HepG2 (cell line): Measurements from ENCODE around the gene ATG5.

ENCODE experiments used
- CHCHD3 ChIP-seq: sonication (generic); formaldehyde crosslinking; IDR thresholded peaks from 2 replicates; pipeline ENCODE4 v1.8.0; 2022; ENCODE audit warnings: mild to moderate bottlenecking, missing genetic modification reagents, moderate library complexity
- EZH2 ChIP-seq: conservative IDR thresholded peaks from 2 replicates; pipeline ENCODE4 v1.6.1; 2012; ENCODE audit warnings: mild to moderate bottlenecking, low read depth, low read length, moderate library complexity
- FOXK1 ChIP-seq: sonication (generic); formaldehyde crosslinking; IDR thresholded peaks from 2 replicates; pipeline ENCODE4 v1.4.0; 2020; ENCODE audit warnings: low read depth, missing genetic modification reagents, borderline replicate concordance
- FOXP4 ChIP-seq: sonication (generic); formaldehyde crosslinking; IDR thresholded peaks from 2 replicates; pipeline ENCODE4 v1.4.0; 2020; ENCODE audit warnings: missing genetic modification reagents
- GABPA ChIP-seq, 2 experiments: IDR thresholded peaks; 2 replicates each; pipeline ENCODE4 v1.6.1; 2011 to 2016; ENCODE audit warnings: low read depth in 2 of 2, low read length in 1 of 2, missing biosample characterization in 1 of 2, missing genetic modification characterization in 1 of 2
- HNF4A ChIP-seq: sonication (generic); formaldehyde crosslinking; IDR thresholded peaks from 2 replicates; pipeline ENCODE4 v1.4.0; 2020; ENCODE audit warnings: missing genetic modification reagents
- NFE2L1 ChIP-seq: sonication (generic); formaldehyde crosslinking; IDR thresholded peaks from 2 replicates; pipeline ENCODE4 v1.4.0; 2020; ENCODE audit warnings: missing genetic modification reagents, mild to moderate bottlenecking, borderline replicate concordance
- TAF1 ChIP-seq: sonication (generic); formaldehyde crosslinking; IDR thresholded peaks from 2 replicates; pipeline ENCODE4 v1.4.0; 2020; ENCODE audit warnings: missing genetic modification reagents
- USF2 ChIP-seq, 2 experiments: sonication (generic) in 1 of 2; formaldehyde crosslinking in 1 of 2; IDR thresholded peaks; 2 replicates each; pipeline versions ENCODE4 v1.5.1 to v1.6.1; 2011 to 2020; ENCODE audit warnings: borderline replicate concordance in 1 of 2, low read depth in 1 of 2, low read length in 1 of 2, mild to moderate bottlenecking in 1 of 2, missing genetic modification reagents in 1 of 2, moderate library complexity in 1 of 2
- ZFP91 ChIP-seq: sonication (generic); formaldehyde crosslinking; IDR thresholded peaks from 2 replicates; pipeline ENCODE4 v1.9.0; 2022; ENCODE audit warnings: missing genetic modification reagents, mild to moderate bottlenecking, borderline replicate concordance
- ZNF616 ChIP-seq: sonication (generic); formaldehyde crosslinking; IDR thresholded peaks from 2 replicates; pipeline ENCODE4 v1.5.0; 2020; ENCODE audit warnings: low read depth, mild to moderate bottlenecking, missing genetic modification reagents
- TF ChIP-seq, protein P1 (sequence below): IDR thresholded peaks from 2 replicates; pipeline ENCODE4 v1.6.1; 2012; ENCODE audit warnings: inconsistent platforms
- TF ChIP-seq, protein P2 (sequence below): sonication (generic); formaldehyde crosslinking; IDR thresholded peaks from 2 replicates; pipeline ENCODE4 v1.4.0; 2020; ENCODE audit warnings: mild to moderate bottlenecking, missing genetic modification reagents
- TF ChIP-seq, protein P3 (sequence below): sonication (generic); formaldehyde crosslinking; IDR thresholded peaks from 2 replicates; pipeline ENCODE4 v1.5.0; 2020; ENCODE audit warnings: mild to moderate bottlenecking, missing genetic modification reagents, moderate library complexity

DNA sequence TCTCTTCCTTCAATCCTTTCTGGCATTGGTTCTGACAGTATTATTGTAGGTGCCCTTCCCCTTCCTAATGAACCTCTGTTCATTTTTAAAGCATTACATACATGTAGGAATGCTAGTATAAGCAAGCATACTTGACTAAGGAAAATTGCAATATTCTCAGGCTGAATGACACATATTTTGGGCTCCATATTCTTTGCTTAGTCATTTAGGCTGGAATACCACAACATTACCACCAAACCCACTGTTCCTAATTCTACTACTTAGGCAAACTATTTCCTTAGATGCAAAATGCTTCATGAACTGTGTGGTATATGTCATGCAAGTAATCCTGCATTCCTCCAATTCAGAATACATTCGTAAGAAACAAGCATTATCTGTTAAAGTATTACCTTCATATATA is 125.6 kb downstream of the ATG5 start:
- no peak for TF ChIP-seq EZH2
- TF ChIP-seq TAF1 (CRISPR knock-in tag): no peak
- no peak for TF ChIP-seq USF2 (IDR thresholded peaks at IDR 0.05; ENCODE audit: low read depth, low read length)
- no peak for TF ChIP-seq USF2 (CRISPR knock-in tag; IDR thresholded peaks at IDR 0.05; ENCODE audit: borderline replicate concordance)
- TF ChIP-seq FOXK1 (CRISPR knock-in tag): no peak
- TF ChIP-seq GABPA (IDR thresholded peaks at IDR 0.05; ENCODE audit: low read depth, low read length): no peak
- TF ChIP-seq GABPA (CRISPR knock-in tag; IDR thresholded peaks at IDR 0.05; ENCODE audit: low read depth): no peak
- no peak for TF ChIP-seq ZNF616 (CRISPR knock-in tag)
- TF ChIP-seq NFE2L1 (CRISPR knock-in tag): no peak
- no peak for TF ChIP-seq HNF4A (CRISPR knock-in tag)
- TF ChIP-seq, protein P1, sequence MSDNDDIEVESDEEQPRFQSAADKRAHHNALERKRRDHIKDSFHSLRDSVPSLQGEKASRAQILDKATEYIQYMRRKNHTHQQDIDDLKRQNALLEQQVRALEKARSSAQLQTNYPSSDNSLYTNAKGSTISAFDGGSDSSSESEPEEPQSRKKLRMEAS: no peak
- no peak for TF ChIP-seq CHCHD3
- TF ChIP-seq, protein P2, sequence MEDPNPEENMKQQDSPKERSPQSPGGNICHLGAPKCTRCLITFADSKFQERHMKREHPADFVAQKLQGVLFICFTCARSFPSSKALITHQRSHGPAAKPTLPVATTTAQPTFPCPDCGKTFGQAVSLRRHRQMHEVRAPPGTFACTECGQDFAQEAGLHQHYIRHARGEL (CRISPR knock-in tag): no peak
- TF ChIP-seq ZFP91: no peak
- TF ChIP-seq, protein P3, sequence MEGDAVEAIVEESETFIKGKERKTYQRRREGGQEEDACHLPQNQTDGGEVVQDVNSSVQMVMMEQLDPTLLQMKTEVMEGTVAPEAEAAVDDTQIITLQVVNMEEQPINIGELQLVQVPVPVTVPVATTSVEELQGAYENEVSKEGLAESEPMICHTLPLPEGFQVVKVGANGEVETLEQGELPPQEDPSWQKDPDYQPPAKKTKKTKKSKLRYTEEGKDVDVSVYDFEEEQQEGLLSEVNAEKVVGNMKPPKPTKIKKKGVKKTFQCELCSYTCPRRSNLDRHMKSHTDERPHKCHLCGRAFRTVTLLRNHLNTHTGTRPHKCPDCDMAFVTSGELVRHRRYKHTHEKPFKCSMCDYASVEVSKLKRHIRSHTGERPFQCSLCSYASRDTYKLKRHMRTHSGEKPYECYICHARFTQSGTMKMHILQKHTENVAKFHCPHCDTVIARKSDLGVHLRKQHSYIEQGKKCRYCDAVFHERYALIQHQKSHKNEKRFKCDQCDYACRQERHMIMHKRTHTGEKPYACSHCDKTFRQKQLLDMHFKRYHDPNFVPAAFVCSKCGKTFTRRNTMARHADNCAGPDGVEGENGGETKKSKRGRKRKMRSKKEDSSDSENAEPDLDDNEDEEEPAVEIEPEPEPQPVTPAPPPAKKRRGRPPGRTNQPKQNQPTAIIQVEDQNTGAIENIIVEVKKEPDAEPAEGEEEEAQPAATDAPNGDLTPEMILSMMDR (CRISPR knock-in tag): no peak
- no peak for TF ChIP-seq FOXP4 (CRISPR knock-in tag)
